Left renal cortex interstitium (tissue), 4 donors: ENCODE results near the gene CDK18. TPM values are rescaled to one million over a fixed set of nuclear protein-coding genes. Genes with fewer than 3 reads are reported as not detected.
"Not testable (repeated sequence)": the region's sequence is repeated elsewhere in the genome, so short reads cannot be mapped to it uniquely, and the experiment has no call there.

ENCODE experiments used
- DNase-seq, 4 donors: peaks; one replicate each; pipeline ENCODE4 v3.0.0-alpha.2; 2013; ENCODE audit warnings: low read depth in 4 of 4, low spot score in 2 of 4, missing footprints in 1 of 4
- polyA plus RNA-seq, 4 donors: library from polyadenylated mRNA; unstranded; fragments of 120-200 nt; gene quantifications; one replicate each; pipeline ENCODE4 v1.2.1, GENCODE V29; 2013; ENCODE audit not compliant: insufficient read length in 4 of 4

CDK18 gene
- polyA plus RNA-seq, 4 donors: 18.9 to 39.5 (median 29.7) TPM

GRCh38 chr1:205480349-205480985 lies 24.0 kb upstream of the CDK18 start:
- DNase-seq: no peak

GRCh38 chr1:205481218-205481617 lies 23.3 kb upstream of the CDK18 start:
- no peak for DNase-seq

- DNase-seq: no peak
Measured at GRCh38 chr1:205481629-205482151, 22.8 kb upstream of the CDK18 start.

GRCh38 chr1:205482587-205482986 lies 21.9 kb upstream of the CDK18 start:
- not testable (repeated sequence) for DNase-seq

- DNase-seq: no peak
Measured at GRCh38 chr1:205483372-205483771, 21.1 kb upstream of the CDK18 start.

- DNase-seq: peak in 2 of 4 donors; percentile 57 to 62
Measured at GRCh38 chr1:205484985-205485967, 19.2 kb upstream of the CDK18 start.

GRCh38 chr1:205486258-205486657 lies 18.2 kb upstream of the CDK18 start:
- DNase-seq: no peak

GRCh38 chr1:205488074-205488723 lies 16.3 kb upstream of the CDK18 start:
- DNase-seq: peak in 1 of 4 donors; percentile 64

- no peak for DNase-seq
Measured at GRCh38 chr1:205491794-205492193, 12.7 kb upstream of the CDK18 start.

- DNase-seq: no peak
Measured at GRCh38 chr1:205492201-205492667, 12.2 kb upstream of the CDK18 start.

GRCh38 chr1:205492774-205493173 lies 11.7 kb upstream of the CDK18 start:
- DNase-seq: no peak

- no peak for DNase-seq
Measured at GRCh38 chr1:205493241-205494085, 11.0 kb upstream of the CDK18 start.

- DNase-seq: no peak
Measured at GRCh38 chr1:205494115-205494514, 10.4 kb upstream of the CDK18 start.

- no peak for DNase-seq
Measured at GRCh38 chr1:205495237-205495823, 9.1 kb upstream of the CDK18 start.

- DNase-seq: no peak
Measured at GRCh38 chr1:205496661-205497060, 7.8 kb upstream of the CDK18 start.

- DNase-seq: no peak
Measured at GRCh38 chr1:205497351-205497750, 7.1 kb upstream of the CDK18 start.

GRCh38 chr1:205499789-205500188 lies 4.7 kb upstream of the CDK18 start:
- no peak for DNase-seq

- DNase-seq: no peak
Measured at GRCh38 chr1:205500240-205501233, 3.9 kb upstream of the CDK18 start.
